H1 (cell line): Measurements from ENCODE around the gene SRSF3. TPM values are rescaled to one million over a fixed set of nuclear protein-coding genes. Genes with fewer than 3 reads are reported as not detected.

Source experiments
- ATF2 ChIP-seq: IDR thresholded peaks from 2 replicates; pipeline ENCODE4 v1.6.1; 2012; ENCODE audit warnings: low read length, inconsistent platforms
- CBX8 ChIP-seq: fragments of 300-800, 300-1000 bp; sonication (generic); IDR thresholded peaks from 2 replicates; pipeline ENCODE4 v1.7.1; 2016; ENCODE audit warnings: low read depth, low read length, borderline replicate concordance
- CHD1 ChIP-seq: IDR thresholded peaks from 2 replicates; pipeline ENCODE4 v1.6.1; 2012; ENCODE audit warnings: low read depth, low read length, improper control_type of control experiment
- CTBP2 ChIP-seq: IDR thresholded peaks from 2 replicates; pipeline ENCODE4 v1.7.0; 2011; ENCODE audit warnings: borderline replicate concordance, mild to moderate bottlenecking, moderate library complexity, mixed read lengths, low read length; ENCODE audit not compliant: insufficient read depth, insufficient read length
- HDAC6 ChIP-seq: IDR thresholded peaks from one replicate; pipeline ENCODE4 v1.7.1; 2012; ENCODE audit warnings: low read depth, mild to moderate bottlenecking, inconsistent platforms, low read length, moderate library complexity
- KDM4A ChIP-seq: IDR thresholded peaks from one replicate; pipeline ENCODE4 v1.7.1; 2012; ENCODE audit warnings: low read depth, mild to moderate bottlenecking, moderate library complexity, low read length, inconsistent platforms; ENCODE audit not compliant: severe bottlenecking
- NANOG ChIP-seq: IDR thresholded peaks from 2 replicates; pipeline ENCODE4 v1.6.1; 2011; ENCODE audit warnings: low read length, low read depth, mild to moderate bottlenecking, inconsistent platforms; ENCODE audit not compliant: insufficient read depth, poor library complexity, severe bottlenecking
- POLR2AphosphoS5 ChIP-seq: IDR thresholded peaks from 2 replicates; pipeline ENCODE4 v1.6.1; 2011; ENCODE audit warnings: low read depth, low read length
- POU5F1 ChIP-seq: IDR thresholded peaks from 2 replicates; pipeline ENCODE4 v1.6.1; 2011; ENCODE audit warnings: low read depth, mild to moderate bottlenecking, low read length, moderate library complexity
- RAD21 ChIP-seq, 2 experiments: IDR thresholded peaks in 1 of 2; conservative IDR thresholded peaks in 1 of 2; 2 replicates each; pipeline ENCODE4 v1.6.1; 2011; ENCODE audit warnings: low read depth in 2 of 2, low read length in 2 of 2, improper control_type of control experiment in 1 of 2, inconsistent platforms in 1 of 2, mild to moderate bottlenecking in 1 of 2, moderate library complexity in 1 of 2
- SIX5 ChIP-seq: IDR thresholded peaks from 2 replicates; pipeline ENCODE4 v1.6.1; 2011; ENCODE audit warnings: mild to moderate bottlenecking, low read depth, low read length
- SP1 ChIP-seq: IDR thresholded peaks from 2 replicates; pipeline ENCODE4 v1.6.1; 2011; ENCODE audit warnings: low read depth, low read length
- TCF12 ChIP-seq: IDR thresholded peaks from 2 replicates; pipeline ENCODE4 v1.6.1; 2011; ENCODE audit warnings: low read depth, mild to moderate bottlenecking, low read length
- YY1 ChIP-seq: IDR thresholded peaks from 2 replicates; pipeline ENCODE4 v1.6.1; 2011; ENCODE audit warnings: low read depth, mild to moderate bottlenecking, low read length
- ZNF274 ChIP-seq: IDR thresholded peaks from 2 replicates; pipeline ENCODE4 v1.7.0; 2012; ENCODE audit warnings: low read length, borderline replicate concordance; ENCODE audit errors: extremely low read depth
- polyA plus RNA-seq, 7 experiments: library from polyadenylated mRNA; depleted of rRNA in 3 of 7; stranded (reverse) in 5 of 7; unstranded in 2 of 7; fragments of >200 nt in 5 of 7; fragments of 200-250 nt in 2 of 7; gene quantifications; 1 replicate in 5 of 7; 2 replicates in 1 of 7; 4 replicates in 1 of 7; pipeline versions ENCODE4 v1.2.1 to v1.2.3, GENCODE V29; 2011 to 2013; ENCODE audit warnings: missing spikeins in 2 of 7, mixed read lengths in 2 of 7
- total RNA-seq: library from RNA; stranded (reverse); fragmentation: NEBNext Ultra II Directional; extraction: Animal tissue kit (Norgen Biotek cat#: 25700); gene quantifications from 2 replicates; pipeline ENCODE4 v1.2.1, GENCODE V29; 2021

SRSF3 gene
- total and polyA plus RNA-seq, 2 of the 8 experiments (the other 6 are each of a cell fraction or from before 2014, with no cell fraction given) = 471 to 689 TPM

GRCh38 chr6:36623547-36624459 lies 29.6 kb downstream of the SRSF3 start (continued):
- TF ChIP-seq RAD21 (IDR thresholded peaks at IDR 0.05 in 1 of 2, conservative IDR thresholded peaks at IDR 0.05 in 1 of 2; ENCODE audit: low read depth in 2 of 2, low read length in 2 of 2) (peak; percentile 95 to 96), YY1 (no peak), KDM4A (no peak), POLR2AphosphoS5 (no peak), SIX5 (no peak), SP1 (no peak), TCF12 (no peak), CHD1 (no peak), ATF2 (no peak), CBX8 (no peak), ZNF274 (no peak), CTBP2 (no peak), POU5F1 (no peak), HDAC6 (no peak), NANOG (no peak)
